ENCODE data around the gene LIME1.

Gene LIME1

GRCh38 chr20:63735859-63736718, at the start of gene LIME1:
Gene LIME1 (plus strand): TSS chr20:63736664. CDS start chr20:63737550, 886 bp downstream.
- FAIRE-seq: no peak

DNA sequence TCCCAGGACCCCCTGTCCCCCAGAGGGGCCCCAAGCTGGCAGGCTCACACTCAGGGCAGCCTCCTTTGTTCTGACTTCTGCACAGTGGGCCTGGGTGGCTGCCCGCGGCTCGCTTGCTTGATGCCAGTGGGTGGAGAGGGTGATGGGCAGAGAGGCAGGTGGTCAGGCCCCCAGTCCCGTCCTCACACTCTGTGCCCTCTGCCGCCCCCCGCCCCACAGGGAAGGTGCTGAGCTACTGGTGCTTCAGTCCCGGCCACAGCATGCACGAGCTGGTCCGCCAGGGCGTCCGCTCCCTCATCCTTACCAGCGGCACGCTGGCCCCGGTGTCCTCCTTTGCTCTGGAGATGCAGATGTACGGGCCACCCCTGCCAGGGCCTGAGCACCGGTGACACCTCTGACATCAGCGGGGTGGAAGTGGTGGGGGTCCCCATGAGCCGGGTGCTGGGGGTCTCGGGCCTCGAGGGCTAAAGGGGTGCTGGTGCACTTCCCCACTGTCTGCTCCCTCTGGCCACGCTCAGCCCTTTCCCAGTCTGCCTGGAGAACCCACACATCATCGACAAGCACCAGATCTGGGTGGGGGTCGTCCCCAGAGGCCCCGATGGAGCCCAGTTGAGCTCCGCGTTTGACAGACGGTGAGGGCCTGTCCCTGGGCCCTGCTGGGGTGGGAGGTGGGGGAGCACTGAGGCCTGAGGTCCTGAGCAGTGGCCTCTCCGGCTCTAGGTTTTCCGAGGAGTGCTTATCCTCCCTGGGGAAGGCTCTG, 48.9 kb upstream of the LIME1 start:
- FAIRE-seq: no peak

DNA sequence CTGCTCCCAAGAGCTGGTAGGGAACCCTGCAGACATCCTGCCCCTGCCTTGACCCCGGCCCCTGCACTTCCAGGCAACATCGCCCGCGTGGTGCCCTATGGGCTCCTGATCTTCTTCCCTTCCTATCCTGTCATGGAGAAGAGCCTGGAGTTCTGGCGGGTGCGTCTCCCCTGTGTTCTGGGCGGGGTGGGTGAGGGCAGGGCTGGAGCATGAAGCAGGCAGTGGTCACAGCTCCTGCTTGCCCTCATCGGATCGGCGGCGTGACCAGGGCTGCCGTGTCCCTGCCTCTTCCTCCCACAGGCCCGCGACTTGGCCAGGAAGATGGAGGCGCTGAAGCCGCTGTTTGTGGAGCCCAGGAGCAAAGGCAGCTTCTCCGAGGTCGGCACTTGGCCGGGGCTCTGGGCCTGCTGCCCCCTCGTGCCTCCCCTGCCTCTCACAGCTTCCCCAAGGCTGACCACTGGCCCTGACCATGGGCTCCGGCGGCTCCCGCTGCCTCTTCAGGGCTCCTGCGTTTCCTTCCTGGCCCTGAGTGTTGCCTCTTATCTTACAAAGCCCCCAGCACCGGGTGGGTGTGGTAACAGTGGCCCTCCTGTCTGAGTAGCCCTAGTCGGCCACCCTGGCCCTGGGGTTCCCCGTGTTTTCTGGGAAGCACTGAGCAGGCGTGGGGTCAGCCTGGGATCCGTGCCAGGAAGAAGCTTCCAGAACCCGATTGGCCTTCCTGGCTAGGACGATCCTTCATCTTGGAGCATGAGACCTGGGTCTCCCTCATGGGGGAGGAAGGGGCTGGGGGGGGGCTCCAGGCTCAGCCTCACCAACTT, 48.0 kb upstream of the LIME1 start:
- no peak for FAIRE-seq

DNA sequence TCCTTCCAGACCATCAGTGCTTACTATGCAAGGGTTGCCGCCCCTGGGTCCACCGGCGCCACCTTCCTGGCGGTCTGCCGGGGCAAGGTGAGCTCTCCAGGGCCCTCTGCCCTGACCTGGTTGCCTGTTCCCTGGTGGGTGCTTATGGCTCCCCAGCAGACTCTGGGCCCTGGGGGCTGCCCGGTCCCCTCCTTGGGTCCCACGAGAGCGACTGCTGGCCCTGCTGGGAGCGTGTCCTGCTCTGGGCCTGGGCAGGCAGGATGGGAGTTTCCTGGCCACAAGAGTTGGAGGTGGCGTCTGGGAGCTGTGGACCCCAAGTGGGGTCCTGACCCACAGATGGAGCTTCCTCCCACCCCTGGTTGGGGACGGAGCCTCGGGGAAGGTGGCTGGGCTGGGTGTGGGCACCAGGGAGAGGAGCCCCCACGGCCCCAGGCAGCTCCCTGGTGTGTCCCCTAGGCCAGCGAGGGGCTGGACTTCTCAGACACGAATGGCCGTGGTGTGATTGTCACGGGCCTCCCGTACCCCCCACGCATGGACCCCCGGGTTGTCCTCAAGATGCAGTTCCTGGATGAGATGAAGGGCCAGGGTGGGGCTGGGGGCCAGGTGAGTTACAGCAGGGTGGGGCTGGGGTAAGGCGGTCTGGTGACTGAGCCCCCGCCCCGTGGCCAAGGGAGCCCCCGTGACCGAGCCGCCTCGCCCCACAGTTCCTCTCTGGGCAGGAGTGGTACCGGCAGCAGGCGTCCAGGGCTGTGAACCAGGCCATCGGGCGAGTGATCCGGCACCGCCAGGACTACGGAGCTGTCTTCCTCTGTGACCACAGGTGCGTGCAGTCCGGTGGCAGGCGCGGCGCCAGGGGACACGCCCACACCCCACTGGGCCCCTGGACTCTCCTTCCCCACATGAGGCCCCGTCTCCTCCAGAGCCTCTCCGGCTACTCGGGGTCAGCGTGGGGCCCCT, 47.1 kb upstream of the LIME1 start:
- FAIRE-seq: no peak

DNA sequence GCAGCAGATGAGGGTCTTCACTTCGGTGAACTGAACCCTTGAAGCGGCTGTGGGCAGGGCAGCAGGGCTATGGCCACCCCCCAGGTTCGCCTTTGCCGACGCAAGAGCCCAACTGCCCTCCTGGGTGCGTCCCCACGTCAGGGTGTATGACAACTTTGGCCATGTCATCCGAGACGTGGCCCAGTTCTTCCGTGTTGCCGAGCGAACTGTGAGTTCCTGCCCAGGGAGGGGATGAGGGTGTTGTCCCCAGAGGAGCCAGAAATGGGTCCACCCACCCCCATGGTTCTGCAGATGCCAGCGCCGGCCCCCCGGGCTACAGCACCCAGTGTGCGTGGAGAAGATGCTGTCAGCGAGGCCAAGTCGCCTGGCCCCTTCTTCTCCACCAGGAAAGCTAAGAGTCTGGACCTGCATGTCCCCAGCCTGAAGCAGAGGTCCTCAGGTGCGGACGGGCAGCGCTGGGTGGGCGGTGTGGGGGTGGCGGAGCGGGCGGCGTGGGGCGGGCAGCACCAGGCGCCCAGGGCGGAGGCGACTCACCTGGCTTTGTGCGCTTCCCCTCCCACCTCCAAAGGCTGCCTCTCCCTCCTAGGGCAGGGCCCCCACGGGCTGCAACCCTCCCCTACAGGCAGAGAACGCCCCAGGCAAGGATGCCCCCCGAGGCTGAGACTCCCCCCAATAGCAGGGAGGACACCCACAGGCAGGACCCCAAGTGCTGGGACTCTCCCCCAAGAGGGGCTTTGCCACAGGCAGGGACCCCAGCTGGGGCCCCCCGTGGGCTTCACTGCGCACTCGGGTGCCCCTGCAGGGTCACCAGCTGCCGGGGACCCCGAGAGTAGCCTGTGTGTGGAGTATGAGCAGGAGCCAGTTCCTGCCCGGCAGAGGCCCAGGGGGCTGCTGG, 46.2 kb upstream of the LIME1 start:
- no peak for FAIRE-seq

GRCh38 chr20:63690898-63691710, 45.4 kb upstream of the LIME1 start:
- no peak for FAIRE-seq

DNA sequence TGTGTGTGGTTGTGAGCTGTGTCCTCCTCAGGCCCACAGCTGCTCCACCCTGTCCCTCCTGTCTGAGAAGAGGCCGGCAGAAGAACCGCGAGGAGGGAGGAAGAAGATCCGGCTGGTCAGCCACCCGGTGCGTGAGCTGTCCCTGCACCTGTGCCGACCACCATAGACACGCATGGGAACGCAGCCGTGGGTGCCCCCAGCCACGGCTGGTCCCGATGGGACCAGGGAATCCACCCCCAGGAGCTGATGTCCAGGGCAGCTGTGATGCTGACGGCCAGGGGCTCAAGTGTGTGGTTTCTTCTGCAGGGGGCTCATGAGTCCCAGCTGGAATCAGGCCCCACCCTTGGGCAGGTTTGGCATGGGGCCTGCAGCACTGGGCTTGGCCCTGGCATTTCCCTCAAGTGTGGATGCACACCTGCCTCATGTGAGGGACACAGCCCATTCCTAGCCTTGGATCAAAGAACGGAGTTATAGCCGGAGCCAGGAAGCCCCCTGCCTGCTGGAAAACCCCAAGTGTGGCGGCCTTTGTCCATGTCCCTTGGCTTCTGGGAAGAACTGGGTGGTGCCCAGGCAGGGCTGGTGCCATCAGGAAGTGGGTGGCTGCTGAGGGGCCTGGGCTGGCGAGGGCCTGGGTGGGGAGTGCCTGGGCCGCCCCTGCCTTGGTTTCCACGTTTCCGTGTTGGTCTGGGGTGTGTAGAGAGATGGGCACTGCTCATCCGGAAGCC, 44.6 kb upstream of the LIME1 start:
- FAIRE-seq: no peak

DNA sequence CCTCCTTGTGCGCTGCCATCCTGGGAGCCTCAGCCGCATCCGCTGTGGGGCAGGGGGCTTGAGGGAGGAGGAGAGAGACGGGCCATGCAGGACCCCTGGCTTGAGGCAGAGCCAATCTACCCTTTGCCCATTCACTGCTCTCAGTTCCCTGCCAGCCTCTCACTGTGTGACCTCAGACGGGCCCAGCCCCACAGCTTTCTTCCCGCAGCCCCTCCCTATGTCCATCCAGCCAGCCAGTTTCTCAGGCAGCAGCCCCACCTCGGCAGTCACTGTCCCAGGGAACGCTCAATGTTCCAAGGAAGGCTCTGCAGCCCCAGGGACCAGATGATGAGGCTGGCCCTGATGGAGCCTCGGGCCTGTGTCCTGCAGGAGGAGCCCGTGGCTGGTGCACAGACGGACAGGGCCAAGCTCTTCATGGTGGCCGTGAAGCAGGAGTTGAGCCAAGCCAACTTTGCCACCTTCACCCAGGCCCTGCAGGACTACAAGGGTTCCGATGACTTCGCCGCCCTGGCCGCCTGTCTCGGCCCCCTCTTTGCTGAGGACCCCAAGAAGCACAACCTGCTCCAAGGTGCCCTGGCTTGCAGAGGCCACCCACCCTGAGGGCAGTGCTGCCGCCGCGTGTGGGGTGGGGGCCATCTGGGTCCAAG, 43.9 kb upstream of the LIME1 start:
- no peak for FAIRE-seq

- no peak for FAIRE-seq
These were observed 43.3 kb upstream of the LIME1 start for GRCh38 chr20:63693083-63693732.

DNA sequence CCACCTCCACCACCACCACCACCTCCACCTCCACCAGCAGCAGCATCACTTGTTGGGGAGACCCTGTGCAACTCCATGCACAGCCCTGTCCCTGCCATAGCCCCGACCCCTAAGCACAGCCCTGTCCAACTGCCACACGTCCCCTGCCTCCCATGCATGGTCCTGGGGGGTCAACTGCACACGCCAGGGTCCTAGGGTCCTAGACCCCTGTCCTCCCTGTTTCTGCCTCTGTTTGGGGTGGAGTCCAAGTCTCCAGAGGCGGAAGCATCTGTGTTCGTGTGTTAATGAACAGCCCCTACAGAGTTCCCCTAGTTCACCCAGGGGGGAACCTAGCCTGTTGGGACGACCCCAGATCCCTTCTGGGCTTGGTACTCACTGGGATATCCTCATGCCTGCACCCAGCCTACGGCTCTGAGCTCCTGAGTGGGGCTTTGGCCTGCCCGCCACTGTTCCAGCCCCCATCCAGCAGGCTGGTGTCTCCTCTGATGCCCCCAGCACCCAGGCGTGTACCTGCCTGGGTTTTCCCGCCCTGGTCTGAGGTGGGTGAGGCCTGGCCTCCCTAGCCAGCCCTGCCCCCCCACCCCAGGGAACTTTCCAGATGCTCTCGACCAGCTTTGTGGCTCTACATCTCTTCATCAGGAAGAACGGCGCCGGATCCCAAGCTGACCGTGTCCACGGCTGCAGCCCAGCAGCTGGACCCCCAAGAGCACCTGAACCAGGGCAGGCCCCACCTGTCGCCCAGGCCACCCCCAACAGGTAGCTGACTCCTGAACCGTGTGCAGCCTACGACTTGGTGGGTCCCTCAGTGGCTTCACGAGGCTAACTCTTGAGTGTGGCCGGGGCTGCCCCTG, 42.5 kb upstream of the LIME1 start:
- no peak for FAIRE-seq

- FAIRE-seq: no peak
These were observed 41.7 kb upstream of the LIME1 start for GRCh38 chr20:63694584-63695423.

DNA sequence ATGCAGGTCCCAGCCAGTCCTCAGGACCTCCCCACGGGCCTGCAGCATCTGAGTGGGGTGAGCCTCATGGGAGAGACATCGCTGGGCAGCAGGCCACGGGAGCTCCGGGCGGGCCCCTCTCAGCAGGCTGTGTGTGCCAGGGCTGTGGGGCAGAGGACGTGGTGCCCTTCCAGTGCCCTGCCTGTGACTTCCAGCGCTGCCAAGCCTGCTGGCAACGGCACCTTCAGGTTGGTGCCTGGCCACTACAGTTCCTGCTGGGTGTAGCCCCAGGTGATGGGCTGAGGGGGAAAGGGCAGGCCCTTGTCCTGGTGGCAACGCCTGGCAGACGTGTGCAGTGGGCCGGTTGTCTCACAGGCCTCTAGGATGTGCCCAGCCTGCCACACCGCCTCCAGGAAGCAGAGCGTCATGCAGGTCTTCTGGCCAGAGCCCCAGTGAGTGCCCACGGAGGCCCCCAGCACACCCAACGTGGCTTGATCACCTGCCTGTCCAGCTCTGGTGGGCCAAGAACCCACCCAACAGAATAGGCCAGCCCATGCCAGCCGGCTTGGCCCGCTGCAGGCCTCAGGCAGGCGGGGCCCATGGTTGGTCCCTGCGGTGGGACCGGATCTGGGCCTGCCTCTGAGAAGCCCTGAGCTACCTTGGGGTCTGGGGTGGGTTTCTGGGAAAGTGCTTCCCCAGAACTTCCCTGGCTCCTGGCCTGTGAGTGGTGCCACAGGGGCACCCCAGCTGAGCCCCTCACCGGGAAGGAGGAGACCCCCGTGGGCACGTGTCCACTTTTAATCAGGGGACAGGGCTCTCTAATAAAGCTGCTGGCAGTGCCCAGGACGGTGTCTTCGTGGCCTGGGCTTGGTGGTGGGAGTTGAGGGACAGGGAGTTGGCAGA, 40.8 kb upstream of the LIME1 start:
- no peak for FAIRE-seq

DNA sequence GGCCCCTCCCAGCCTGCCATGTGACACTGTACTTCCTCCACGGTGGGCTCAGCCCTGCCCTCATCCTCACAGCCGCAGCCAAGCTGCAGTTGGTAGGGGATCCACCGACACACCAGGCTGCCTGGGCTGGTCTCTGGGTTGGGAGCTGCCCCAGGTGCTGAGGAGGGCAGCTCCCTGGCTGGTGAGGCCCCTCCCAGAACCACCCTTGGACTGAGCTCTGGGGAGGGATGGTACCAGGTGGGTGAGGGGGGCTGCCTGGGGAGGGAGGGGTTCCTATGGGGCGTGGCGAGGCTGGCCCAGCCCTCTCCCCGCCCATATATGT, 40.2 kb upstream of the LIME1 start:
- FAIRE-seq: no peak

DNA sequence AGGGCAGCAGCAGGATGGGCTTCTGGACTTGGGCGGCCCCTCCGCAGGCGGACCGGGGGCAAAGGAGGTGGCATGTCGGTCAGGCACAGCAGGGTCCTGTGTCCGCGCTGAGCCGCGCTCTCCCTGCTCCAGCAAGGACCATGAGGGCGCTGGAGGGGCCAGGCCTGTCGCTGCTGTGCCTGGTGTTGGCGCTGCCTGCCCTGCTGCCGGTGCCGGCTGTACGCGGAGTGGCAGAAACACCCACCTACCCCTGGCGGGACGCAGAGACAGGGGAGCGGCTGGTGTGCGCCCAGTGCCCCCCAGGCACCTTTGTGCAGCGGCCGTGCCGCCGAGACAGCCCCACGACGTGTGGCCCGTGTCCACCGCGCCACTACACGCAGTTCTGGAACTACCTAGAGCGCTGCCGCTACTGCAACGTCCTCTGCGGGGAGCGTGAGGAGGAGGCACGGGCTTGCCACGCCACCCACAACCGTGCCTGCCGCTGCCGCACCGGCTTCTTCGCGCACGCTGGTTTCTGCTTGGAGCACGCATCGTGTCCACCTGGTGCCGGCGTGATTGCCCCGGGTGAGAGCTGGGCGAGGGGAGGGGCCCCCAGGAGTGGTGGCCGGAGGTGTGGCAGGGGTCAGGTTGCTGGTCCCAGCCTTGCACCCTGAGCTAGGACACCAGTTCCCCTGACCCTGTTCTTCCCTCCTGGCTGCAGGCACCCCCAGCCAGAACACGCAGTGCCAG, 39.7 kb upstream of the LIME1 start, which contains the start of gene TNFRSF6B:
TNFRSF6B (plus strand) TSS at position 25 of the 729 bp plus-strand sequence; CDS start at position 141, 116 bp downstream.
- FAIRE-seq: no peak

All from islet of Langerhans (tissue), 1 donor.